Head of caudate nucleus (tissue), 42 donors: Measurements from ENCODE around the gene CARD6.
"Not testable (repeated sequence)": the region's sequence is repeated elsewhere in the genome, so short reads cannot be mapped to it uniquely, and the experiment has no call there.

Experiments
- DNase-seq, 42 donors: peaks; one replicate each; pipeline versions ENCODE4 v3.0.0 to v3.0.0-alpha.2; 2020 to 2021; ENCODE audit warnings: mixed read lengths in 7 of 42
- intact Hi-C: fragments of 100-400 bp; cut with DNase I; formaldehyde crosslinking; loops from one replicate; pipeline ENCODE4 v1.15.0; 2022

CARD6 gene

DNA sequence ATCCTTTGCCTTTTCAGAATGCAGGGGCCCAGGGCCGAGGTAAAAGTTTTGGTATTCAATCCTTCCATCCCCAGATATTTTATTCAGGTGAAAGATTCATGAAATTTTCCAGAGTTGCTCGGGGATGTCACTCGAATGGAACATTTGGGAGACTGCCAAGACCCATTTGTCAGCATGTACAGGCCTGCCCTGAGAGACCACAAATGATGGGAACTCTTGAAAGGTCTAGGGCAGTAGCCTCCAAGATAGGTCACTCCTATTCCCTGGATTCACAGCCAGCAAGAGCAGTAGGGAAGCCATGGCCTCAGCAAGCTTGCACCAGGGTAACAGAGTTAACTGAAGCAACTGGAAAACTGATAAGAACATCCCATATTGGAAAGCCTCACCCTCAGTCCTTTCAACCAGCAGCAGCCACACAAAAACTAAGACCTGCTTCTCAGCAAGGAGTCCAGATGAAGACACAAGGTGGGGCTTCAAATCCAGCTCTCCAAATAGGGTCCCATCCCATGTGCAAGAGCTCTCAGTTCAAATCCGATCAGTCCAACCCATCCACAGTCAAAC, 12.5 kb downstream of the CARD6 start:
- intact Hi-C loops, result no loop called here
- no peak for DNase-seq

DNA sequence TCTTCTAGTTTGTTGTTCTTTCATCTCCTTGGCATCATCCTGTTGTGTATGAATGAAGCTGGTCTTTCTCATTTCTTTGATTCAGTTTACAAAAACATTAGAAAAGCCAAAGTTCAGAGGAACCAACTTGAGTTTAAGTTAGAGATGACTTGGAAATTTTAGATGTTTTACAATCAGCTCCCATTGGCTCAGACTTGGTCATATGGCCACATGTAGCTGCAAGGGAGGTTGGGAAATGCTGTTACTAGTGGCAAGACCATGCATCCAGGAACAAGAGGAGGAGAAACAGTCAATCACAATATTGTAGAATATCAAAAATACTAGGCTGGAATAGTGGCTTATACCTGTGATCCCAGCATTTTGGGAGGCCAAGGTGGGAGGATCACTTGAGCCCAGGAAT, 19.5 kb downstream of the CARD6 start:
- DNase-seq, result no peak
- intact Hi-C loops, result no loop called here

DNA sequence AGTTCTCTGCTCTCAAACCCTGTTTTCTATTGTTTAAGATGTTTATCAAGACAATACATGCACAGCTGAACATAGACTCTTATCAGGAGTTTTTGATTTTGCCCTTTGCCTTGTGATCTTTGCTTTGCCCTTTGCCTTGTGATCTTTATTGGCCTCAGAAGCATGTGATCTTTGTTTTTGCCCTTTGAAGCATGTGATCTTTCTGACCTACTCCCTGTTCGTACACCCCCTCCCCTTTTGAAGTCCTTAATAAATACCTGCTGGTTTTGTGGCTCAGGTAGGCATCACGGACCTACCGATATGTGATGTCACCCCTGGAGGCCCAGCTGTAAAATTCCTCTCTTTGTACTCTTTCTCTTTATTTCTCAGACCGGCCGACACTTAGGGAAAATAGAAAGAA, 23.8 kb downstream of the CARD6 start:
- DNase-seq, intact Hi-C loops: not testable (repeated sequence)

DNA sequence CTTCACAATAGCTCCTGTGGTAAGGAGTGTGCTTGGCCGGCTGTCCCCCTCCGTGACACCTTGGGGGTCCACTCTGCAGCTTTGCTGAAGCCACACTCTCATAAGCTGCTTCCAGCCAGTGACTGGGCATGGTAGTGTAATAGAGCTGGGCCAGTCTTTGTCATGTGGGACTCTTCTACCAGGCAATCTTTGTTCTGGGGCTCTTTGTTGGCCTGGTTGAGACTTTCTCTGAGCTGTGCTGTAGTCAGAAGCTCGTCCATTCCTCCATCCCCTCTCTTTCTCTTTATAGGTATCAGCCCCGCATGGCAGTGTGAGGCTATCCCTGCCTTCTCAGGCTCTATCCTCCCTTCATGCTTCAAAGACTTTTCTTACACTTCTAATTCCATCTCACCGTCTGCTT, 25.7 kb downstream of the CARD6 start:
- DNase-seq, result no peak
- intact Hi-C loops, result no loop called here

DNA sequence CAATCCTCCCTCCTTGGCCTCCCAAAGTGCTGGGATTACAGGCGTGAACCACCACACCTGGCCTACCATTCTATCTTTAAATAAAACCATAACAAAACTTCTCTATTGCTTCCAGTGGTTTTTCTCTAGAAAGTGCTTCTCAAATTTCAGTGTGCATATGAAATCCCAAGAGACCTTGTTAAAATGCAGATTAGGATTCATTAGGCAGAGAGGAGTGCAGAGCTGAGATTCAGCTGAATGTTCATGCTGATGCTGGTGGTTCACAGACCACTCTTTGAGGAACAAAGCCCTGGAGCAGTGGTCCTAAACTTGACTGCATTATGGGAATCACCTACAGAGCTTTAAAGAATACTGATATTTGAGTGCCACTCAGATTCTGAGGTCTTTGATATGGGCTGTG, 28.2 kb downstream of the CARD6 start:
- intact Hi-C loops, result no loop called here
- DNase-seq, result no peak

DNA sequence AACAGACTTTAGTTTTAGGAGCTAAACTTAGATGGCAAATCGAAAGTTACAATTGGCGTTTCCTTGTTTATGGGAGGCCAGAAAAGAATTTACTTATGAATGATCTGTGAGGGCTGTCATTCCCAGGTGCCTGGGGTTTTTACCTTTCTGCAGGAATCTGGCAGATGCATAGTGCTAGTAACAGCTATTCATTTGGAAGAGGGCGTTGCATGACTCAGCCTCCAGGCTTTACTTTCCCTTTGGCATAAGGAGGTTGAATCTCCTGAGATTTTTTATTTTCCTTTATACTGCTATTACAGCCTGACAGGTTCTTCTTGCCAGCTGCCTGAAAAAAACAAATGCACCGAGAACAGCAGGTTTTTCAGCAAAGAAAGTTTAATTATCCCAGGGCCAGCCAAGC, 30.0 kb downstream of the CARD6 start:
- peak in 34 of 42 donors; percentile 4 to 83 (median 49) for DNase-seq
- intact Hi-C loops, result no loop called here

DNA sequence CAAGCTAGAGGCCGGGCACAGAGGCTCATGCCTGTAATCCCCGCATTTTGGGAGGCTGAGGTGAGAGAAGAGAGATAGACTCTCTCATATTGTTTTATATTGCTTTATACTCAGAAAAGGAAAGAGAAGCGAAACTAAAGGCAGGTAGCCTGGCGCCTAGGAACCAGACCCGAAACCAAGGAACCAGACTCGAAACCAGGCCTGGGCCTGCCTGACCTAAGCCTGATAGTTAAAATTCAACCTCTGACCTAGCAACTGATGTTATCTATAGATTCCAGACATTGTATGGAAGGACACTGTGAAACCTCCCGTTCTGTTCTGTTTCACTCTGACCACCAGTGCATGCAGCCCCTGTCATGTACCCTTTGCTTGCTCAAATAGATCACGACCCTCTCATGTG, 31.1 kb downstream of the CARD6 start:
- intact Hi-C loops, DNase-seq: not testable (repeated sequence)

DNA sequence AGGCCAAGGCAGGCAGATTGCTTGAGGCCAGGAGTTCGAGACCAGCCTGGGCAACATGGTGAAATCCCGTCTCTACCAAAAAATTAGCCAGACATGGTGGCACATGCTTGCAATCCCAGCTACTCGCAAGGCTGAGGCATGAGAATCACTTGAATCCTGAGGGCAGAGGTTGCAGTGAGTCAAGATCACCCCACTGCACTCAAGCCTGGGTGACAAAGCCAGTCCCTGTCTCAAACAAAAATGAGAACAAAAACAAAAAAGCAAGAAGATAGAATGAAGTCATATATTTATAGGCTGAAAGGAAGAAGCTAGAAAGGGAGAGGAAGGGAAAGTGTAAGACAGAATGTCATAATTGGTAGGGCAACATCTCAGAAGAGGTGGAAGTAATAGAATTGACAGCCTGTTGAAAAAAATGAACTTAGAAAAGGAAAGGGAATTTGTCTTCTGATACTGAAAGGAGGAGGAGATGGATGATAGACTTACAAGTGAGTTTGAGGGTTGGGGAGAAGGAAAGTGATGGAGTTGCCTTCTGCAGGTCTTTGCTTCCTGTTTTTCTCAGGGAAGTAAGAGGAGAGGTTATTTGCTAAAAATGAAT, 32.2 kb downstream of the CARD6 start:
- no peak for DNase-seq
- intact Hi-C loops, result no loop called here

DNA sequence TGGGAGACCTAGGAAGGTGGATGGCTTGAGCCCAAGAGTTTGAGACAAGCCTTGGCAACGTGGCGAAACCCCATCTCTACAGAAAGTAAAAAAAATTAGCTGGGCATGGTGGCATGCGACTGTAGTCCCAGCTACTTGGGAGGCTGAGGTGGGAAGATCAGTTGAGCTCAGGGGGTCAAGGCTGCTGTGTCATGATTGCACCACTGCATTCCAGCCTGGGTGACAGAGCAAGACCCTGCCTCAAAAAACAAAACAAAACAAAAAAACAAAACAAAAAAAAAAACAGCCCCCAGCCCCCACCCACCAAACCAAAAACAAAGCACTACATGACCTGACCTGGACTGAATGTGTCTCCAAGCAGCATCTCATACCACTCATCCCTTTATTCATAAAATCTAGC, 34.8 kb downstream of the CARD6 start:
- intact Hi-C loops, result no loop called here
- no peak for DNase-seq

DNA sequence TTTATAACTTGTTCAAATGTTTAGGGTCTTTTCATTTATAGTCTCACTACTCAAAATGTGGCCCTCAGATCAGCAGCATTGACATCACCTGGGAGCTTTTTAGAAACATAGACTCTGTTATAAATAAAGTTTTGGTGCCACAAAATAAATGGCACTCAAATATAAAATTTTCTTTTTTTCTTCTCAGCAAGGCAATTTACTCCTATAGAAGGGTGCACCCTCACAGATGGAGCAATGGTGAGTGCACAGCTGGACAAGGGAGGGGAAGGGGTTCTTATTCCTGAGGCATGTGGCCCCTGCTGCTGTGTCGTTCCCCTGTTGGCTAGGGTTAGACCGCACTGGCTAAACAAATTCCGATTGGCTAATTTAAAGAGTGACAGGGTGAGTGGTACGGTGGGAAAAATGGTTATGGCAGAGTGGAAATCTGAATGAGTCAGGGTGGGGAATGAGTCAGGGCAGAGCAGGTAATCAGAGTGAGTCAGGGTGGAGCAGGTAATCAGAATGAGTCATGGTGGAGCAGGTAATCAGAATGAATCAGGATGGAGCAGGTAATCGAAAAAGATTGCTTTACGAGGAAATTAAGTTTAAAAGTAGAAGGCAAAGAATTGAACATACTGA, 36.3 kb downstream of the CARD6 start:
- intact Hi-C loops, result no loop called here
- DNase-seq, result peak in 3 of 42 donors; percentile 5 to 13 (median 13)

DNA sequence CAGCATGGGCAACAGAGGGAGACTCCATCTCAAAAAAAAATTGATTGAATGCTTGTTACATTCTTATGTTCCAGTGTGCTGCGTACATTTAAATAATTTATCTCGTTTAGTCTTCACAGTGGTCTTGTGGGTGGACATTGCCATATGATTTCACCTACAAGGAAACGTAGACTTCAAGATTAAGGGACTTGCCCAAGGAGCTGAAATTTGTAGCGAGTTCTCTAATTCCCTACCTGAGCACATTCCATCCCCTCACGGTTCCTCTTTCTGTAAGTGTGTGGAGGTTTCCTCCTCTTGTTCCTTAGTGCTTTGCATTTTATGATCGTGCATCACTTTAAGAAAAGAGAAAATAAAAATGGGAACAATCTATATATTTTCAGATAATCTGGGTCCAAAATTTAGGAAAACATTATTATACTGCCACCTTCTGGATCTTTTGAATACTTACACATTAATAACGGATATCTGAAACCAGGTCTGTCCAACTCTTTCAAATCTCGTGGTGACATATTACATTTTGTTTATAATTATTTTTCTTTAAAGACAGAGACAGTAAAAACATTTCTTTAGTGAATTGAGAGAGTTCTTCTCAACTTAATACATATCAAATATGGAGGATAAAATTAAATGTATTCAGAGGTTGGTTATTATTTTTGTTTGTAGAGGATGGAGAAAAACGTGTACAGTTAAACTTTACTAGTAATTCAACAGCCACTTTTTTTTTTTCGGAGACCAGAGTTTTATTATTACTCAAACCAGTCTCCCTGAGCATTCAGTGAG, 38.2 kb downstream of the CARD6 start:
- no peak for DNase-seq
- intact Hi-C loops, result no loop called here

DNA sequence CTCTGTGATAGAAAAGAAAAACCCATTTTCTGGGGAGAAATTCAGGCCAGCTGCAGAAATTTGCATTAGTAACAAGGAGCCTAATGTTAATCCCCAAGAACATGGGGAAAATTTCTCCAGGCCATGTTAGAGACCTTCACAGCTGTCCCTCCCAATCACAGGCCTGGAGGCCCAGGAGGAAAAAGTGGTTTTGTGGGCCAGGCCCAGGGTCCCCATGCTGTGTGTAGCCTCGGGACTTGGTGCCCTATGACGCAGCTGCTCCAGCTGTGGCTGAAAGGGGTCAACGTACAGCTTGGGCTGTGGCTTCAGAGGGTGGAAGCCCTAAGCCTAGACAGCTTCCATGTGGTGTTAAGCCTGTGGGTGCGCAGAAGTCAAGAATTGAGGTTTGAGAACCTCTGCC, 41.1 kb downstream of the CARD6 start:
- no peak for DNase-seq
- intact Hi-C loops, result loop anchor here (10.0 kb wide), 1 partner anchor 1297 kb away; no protein-coding TSS in a partner anchor

DNA sequence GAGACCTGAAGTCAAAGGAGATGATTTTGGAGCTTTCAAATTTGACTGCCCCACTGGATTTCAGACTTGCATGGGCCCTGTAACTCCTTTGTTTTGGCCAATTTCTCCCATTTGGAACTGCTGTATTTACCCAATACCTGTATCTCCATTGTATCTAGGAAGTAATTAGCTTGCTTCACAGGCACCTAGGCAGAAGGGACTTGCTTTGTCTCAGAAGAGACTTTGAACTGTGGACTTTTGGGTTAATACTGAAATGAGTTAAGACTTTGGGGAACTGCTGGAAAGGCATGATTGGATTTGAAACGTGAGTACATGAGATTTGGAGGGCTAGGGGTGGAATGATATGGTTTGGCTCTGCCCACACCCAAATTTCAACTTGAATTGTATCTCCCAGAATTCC, 41.9 kb downstream of the CARD6 start:
- intact Hi-C loops, result loop anchor here (10.0 kb wide), 1 partner anchor 1298 kb away; no protein-coding TSS in a partner anchor
- not testable (repeated sequence) for DNase-seq

DNA sequence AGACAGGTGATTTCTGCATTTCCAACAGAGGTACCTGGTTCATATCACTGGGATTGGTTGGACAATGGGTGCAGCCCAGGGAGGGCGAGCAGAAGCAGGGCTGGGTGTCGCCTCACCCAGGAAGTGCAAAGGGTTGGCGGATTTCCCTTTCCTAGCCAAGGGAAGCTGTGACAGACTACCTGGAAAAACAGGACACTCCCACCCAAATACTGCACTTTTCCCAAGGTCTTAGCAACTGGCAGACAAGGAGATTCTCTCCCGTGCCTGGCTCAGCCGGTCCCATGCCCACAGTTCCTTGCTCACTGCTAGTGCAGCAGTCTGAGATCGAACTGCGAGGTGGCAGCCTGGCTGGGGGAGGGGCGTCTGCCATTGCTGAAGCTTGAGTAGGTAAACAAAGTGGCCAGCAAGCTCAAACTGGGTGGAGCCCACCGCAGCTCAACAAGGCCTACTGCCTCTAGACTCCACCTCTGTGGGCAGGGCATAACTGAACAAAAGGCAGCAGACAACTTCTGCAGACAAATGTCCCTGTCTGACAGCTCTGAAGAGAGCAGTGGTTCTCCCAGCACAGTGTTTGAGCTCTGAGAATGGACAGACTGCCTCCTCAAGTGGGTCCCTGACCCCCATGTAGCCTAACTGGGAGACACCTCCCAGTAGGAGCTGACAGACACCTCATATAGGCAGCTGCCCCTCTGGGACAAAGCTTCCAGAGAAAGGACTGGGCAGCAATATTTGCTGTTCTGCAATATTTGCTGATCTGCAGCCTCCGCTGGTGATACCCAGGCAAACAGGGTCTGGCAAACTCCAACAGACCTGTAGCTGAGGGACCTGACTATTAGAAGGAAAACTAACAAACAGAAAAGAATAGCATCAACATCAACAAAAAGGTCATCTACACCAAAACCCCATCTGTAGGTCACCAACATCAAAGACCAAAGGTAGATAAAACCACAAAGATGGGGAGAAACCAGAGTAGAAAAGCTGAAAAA, 54.6 kb downstream of the CARD6 start:
- DNase-seq, intact Hi-C loops: not testable (repeated sequence)

DNA sequence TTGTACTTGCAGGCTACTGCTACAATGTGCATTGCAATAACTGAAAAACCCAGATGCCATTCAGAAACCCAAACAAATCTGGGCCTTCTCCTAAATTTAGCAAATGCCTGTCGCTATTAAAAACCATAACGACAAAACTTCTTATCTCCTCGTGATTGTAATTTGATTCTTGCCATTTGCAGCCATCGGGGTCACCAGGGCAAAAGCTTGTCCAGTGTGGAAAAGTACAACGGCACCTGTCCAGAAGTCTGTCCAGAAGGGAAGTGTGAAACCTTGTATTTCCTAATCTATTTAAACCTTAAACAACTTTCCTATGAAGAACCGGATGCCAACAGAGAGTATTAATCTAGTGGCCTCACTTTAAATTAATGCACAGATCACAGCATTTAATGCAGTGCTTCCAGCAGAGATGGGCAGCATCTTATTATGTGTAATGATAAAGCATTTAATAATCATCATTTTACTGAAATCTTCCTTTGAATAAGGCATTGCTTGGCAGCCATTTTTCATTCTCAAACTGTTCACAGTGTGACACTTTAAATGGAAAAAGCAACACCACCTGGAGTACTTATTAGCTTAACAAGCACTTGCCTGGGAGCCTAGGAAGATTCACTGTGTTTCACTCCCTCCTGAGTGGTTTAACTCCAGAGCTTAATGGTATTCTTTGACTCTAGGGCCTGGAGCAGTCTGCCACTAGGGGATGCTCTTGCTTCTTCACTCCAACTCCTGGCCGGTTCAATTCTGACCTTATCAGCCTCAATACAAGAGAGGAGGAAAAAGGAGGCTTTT, 63.2 kb downstream of the CARD6 start:
- intact Hi-C loops, result no loop called here
- DNase-seq, result peak in 39 of 42 donors; percentile 11 to 78 (median 54)

DNA sequence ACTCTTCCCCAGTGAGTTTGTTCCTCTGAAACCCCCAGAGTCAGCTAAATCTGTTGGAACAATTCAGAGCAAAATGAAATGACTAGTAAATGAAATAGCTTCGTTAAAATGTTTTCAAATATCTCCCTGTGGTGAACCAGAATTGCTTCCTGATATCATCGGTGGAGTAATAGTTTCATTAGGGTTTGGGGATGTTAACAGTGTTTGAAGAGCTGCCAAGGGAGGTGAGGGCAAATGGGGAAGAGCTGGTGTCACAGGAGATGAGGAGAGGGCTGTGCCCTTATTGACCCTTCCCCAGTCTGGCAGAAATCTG, 63.8 kb downstream of the CARD6 start:
- DNase-seq, result no peak
- intact Hi-C loops, result no loop called here

DNA sequence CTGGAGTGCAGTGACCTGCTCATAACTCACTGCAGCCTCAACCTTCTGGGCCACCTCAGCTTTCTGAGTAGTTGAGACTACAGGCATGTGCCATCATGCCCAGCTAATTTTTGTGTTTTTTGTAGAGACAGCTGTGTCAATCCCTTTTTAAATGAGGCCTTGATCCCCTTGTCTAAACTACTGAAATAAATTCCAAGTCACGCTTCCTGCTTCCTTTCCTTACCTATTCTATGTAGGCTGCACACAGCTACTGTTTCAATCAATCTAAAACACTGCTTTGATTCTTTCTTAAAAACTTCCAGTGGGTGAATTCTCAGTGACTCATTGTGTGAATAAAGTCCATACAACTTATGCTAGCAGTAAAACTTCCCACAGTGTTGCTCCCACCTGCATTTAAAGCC, 65.2 kb downstream of the CARD6 start:
- intact Hi-C loops, result no loop called here
- peak in 5 of 42 donors; percentile 4 to 28 (median 16) for DNase-seq

DNA sequence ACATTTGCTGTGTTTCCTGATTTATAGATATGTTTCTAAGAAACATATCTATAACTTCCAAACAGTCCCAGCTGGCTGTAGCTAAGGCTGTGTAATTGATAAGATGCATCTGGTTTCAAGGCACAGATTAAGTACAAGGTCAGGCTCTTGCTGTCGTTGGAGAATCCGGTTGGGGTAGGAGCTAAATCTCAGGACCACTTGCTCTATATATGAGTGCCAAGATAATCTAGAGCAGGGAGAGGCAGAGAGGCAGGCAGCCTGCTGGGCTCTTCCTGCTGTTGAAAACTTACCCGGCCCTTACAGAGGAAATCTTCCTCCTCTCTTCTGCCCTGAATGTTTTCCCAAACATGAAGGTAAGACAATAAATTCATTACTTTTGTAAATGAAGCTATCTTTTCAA, 68.1 kb downstream of the CARD6 start, which contains the start of gene C7:
Gene C7, plus strand, starts transcription at position 234 of the 400 bp plus-strand sequence. Its CDS starts 114 bp downstream, at position 348.
- DNase-seq, result no peak
- intact Hi-C loops, result no loop called here
